ENCODE measurements around the gene ITGA8. TPM values are rescaled to one million over a fixed set of nuclear protein-coding genes. Genes with fewer than 3 reads are reported as not detected.

Gene ITGA8
- total RNA-seq, 2 experiments from 2014 or later = not detected

GRCh38 chr10:15743443-15743842 is 23.7 kb upstream of the ITGA8 start:
- POLR2A ChIA-PET = interaction anchor here (0.6 kb wide), 1 partner anchor 14 kb away, joined by 3 read pairs; no protein-coding TSS in a partner anchor
- Mint-ChIP-seq H3K27ac (no peak overlapping the region), H3K36me3 (no peaks in the 10 kb centered on the region), H3K4me3 (no peak overlapping the region), H3K9me3 (no peaks in the 10 kb centered on the region), H3K4me1 (no peaks in the 10 kb centered on the region), H3K27me3 (peaks cover 3% of the 10 kb centered on the region)
- DNase-seq (no peak), ATAC-seq (ENCODE audit: low read depth) (no peak)

GRCh38 chr10:15742836-15743235 is 23.1 kb upstream of the ITGA8 start:
- POLR2A ChIA-PET = no interaction called here
- peaks cover 3% of the 10 kb centered on the region for H3K27me3 Mint-ChIP-seq
- H3K9me3 Mint-ChIP-seq = no peaks in the 10 kb centered on the region
- no peaks in the 10 kb centered on the region for H3K4me1 Mint-ChIP-seq
- H3K4me3 Mint-ChIP-seq = no peak overlapping the region
- ATAC-seq (ENCODE audit: low read depth) (no peak), DNase-seq (no peak)
- no peaks in the 10 kb centered on the region for H3K36me3 Mint-ChIP-seq
- H3K27ac Mint-ChIP-seq = no peak overlapping the region

- POLR2A ChIA-PET = no interaction called here
- no peak overlapping the region for H3K27ac Mint-ChIP-seq
- peaks cover 3% of the 10 kb centered on the region for H3K27me3 Mint-ChIP-seq
- H3K4me1 Mint-ChIP-seq = no peaks in the 10 kb centered on the region
- DNase-seq = no peak
- no peaks in the 10 kb centered on the region for H3K36me3 Mint-ChIP-seq
- no peak for ATAC-seq (ENCODE audit: low read depth)
- H3K4me3 Mint-ChIP-seq = no peak overlapping the region
- no peaks in the 10 kb centered on the region for H3K9me3 Mint-ChIP-seq
Observed at GRCh38 chr10:15742102-15742501, 22.4 kb upstream of the ITGA8 start.

- DNase-seq (no peak), ATAC-seq (ENCODE audit: low read depth) (no peak)
- peaks cover 3% of the 10 kb centered on the region for H3K27me3 Mint-ChIP-seq
- no peak overlapping the region for H3K27ac Mint-ChIP-seq
- H3K9me3 Mint-ChIP-seq = no peaks in the 10 kb centered on the region
- no peaks in the 10 kb centered on the region for H3K36me3 Mint-ChIP-seq
- H3K4me3 Mint-ChIP-seq = no peak overlapping the region
- no peaks in the 10 kb centered on the region for H3K4me1 Mint-ChIP-seq
- POLR2A ChIA-PET = no interaction called here
Observed at GRCh38 chr10:15741581-15741980, 21.9 kb upstream of the ITGA8 start.

GRCh38 chr10:15740261-15740660 is 20.5 kb upstream of the ITGA8 start:
- Mint-ChIP-seq H3K4me3 (no peak overlapping the region), H3K36me3 (no peaks in the 10 kb centered on the region), H3K9me3 (no peaks in the 10 kb centered on the region), H3K4me1 (no peaks in the 10 kb centered on the region), H3K27ac (no peak overlapping the region), H3K27me3 (peaks cover 4% of the 10 kb centered on the region)
- ATAC-seq (ENCODE audit: low read depth) (no peak), DNase-seq (no peak)
- POLR2A ChIA-PET = no interaction called here

- H3K4me3 Mint-ChIP-seq = no peak overlapping the region
- H3K4me1 Mint-ChIP-seq = no peaks in the 10 kb centered on the region
- H3K9me3 Mint-ChIP-seq = no peaks in the 10 kb centered on the region
- POLR2A ChIA-PET = no interaction called here
- H3K27me3 Mint-ChIP-seq = peaks cover 4% of the 10 kb centered on the region
- DNase-seq (no peak), ATAC-seq (ENCODE audit: low read depth) (no peak)
- H3K36me3 Mint-ChIP-seq = no peaks in the 10 kb centered on the region
- H3K27ac Mint-ChIP-seq = no peak overlapping the region
Observed at GRCh38 chr10:15739254-15739970, 19.7 kb upstream of the ITGA8 start.

- H3K9me3 Mint-ChIP-seq = no peaks in the 10 kb centered on the region
- POLR2A ChIA-PET = no interaction called here
- ATAC-seq (ENCODE audit: low read depth) (no peak), DNase-seq (no peak)
- no peak overlapping the region for H3K27ac Mint-ChIP-seq
- no peaks in the 10 kb centered on the region for H3K4me1 Mint-ChIP-seq
- no peak overlapping the region for H3K4me3 Mint-ChIP-seq
- H3K27me3 Mint-ChIP-seq = peaks cover 4% of the 10 kb centered on the region
- no peaks in the 10 kb centered on the region for H3K36me3 Mint-ChIP-seq
Observed at GRCh38 chr10:15738270-15738925, 18.7 kb upstream of the ITGA8 start.

- no peak for DNase-seq
- POLR2A ChIA-PET = no interaction called here
- Mint-ChIP-seq H3K36me3 (no peaks in the 10 kb centered on the region), H3K4me3 (no peak overlapping the region), H3K4me1 (no peaks in the 10 kb centered on the region), H3K27me3 (peaks cover 4% of the 10 kb centered on the region), H3K27ac (no peak overlapping the region), H3K9me3 (no peaks in the 10 kb centered on the region)
- ATAC-seq (ENCODE audit: low read depth) = no peak
Observed at GRCh38 chr10:15737656-15738055, 17.9 kb upstream of the ITGA8 start.

- Mint-ChIP-seq H3K27ac (no peak overlapping the region), H3K36me3 (no peaks in the 10 kb centered on the region), H3K9me3 (no peaks in the 10 kb centered on the region), H3K4me3 (no peak overlapping the region), H3K27me3 (peaks cover 6% of the 10 kb centered on the region), H3K4me1 (no peaks in the 10 kb centered on the region)
- POLR2A ChIA-PET = no interaction called here
- ATAC-seq (ENCODE audit: low read depth) (no peak), DNase-seq (no peak)
Observed at GRCh38 chr10:15735763-15736162, 16.0 kb upstream of the ITGA8 start.

- Mint-ChIP-seq H3K27me3 (peaks cover 2% of the 10 kb centered on the region), H3K27ac (no peak overlapping the region), H3K36me3 (no peaks in the 10 kb centered on the region), H3K4me3 (no peak overlapping the region), H3K4me1 (no peaks in the 10 kb centered on the region), H3K9me3 (no peaks in the 10 kb centered on the region)
- POLR2A ChIA-PET = no interaction called here
- no peak for DNase-seq
- no peak for ATAC-seq (ENCODE audit: low read depth)
Observed at GRCh38 chr10:15730341-15730740, 10.6 kb upstream of the ITGA8 start.

GRCh38 chr10:15729890-15730289 is 10.2 kb upstream of the ITGA8 start:
- no peak overlapping the region for H3K27ac Mint-ChIP-seq
- H3K4me3 Mint-ChIP-seq = no peak overlapping the region
- H3K36me3 Mint-ChIP-seq = no peaks in the 10 kb centered on the region
- ATAC-seq (ENCODE audit: low read depth) (no peak), DNase-seq (no peak)
- POLR2A ChIA-PET = interaction anchor here (0.6 kb wide), 1 partner anchor 14 kb away, joined by 3 read pairs; no protein-coding TSS in a partner anchor
- no peaks in the 10 kb centered on the region for H3K9me3 Mint-ChIP-seq
- peaks cover 2% of the 10 kb centered on the region for H3K27me3 Mint-ChIP-seq
- H3K4me1 Mint-ChIP-seq = no peaks in the 10 kb centered on the region

GRCh38 chr10:15726042-15726441 is 6.3 kb upstream of the ITGA8 start:
- Mint-ChIP-seq H3K9me3 (no peaks in the 10 kb centered on the region), H3K4me1 (no peaks in the 10 kb centered on the region), H3K27ac (no peak overlapping the region), H3K4me3 (no peak overlapping the region), H3K36me3 (no peaks in the 10 kb centered on the region), H3K27me3 (peaks cover 13% of the 10 kb centered on the region)
- ATAC-seq (ENCODE audit: low read depth) (no peak), DNase-seq (no peak)
- POLR2A ChIA-PET = no interaction called here

GRCh38 chr10:15725603-15726002 is 5.9 kb upstream of the ITGA8 start:
- Mint-ChIP-seq H3K27ac (no peak overlapping the region), H3K4me3 (no peak overlapping the region), H3K9me3 (no peaks in the 10 kb centered on the region), H3K36me3 (no peaks in the 10 kb centered on the region), H3K4me1 (no peaks in the 10 kb centered on the region), H3K27me3 (peaks cover 16% of the 10 kb centered on the region)
- POLR2A ChIA-PET = no interaction called here
- DNase-seq = no peak
- no peak for ATAC-seq (ENCODE audit: low read depth)

GRCh38 chr10:15724683-15725082 is 5.0 kb upstream of the ITGA8 start:
- no peaks in the 10 kb centered on the region for H3K9me3 Mint-ChIP-seq
- POLR2A ChIA-PET = no interaction called here
- DNase-seq (no peak), ATAC-seq (ENCODE audit: low read depth) (no peak)
- H3K27ac Mint-ChIP-seq = no peak overlapping the region
- no peaks in the 10 kb centered on the region for H3K36me3 Mint-ChIP-seq
- peaks cover 22% of the 10 kb centered on the region for H3K27me3 Mint-ChIP-seq
- H3K4me3 Mint-ChIP-seq = no peak overlapping the region
- no peaks in the 10 kb centered on the region for H3K4me1 Mint-ChIP-seq

Measured in activated naive CD8-positive, alpha-beta T cell treated with anti-CD3 and anti-CD28 coated beads, Interleukin-2, amount 10 ng/mL, durations not matched to agents 7 days and 5 days (primary cell).